Measurements from ENCODE around the gene NPAS1.
"Not testable (repeated sequence)": the region's sequence is repeated elsewhere in the genome, so short reads cannot be mapped to it uniquely, and the experiment has no call there.

The NPAS1 gene

DNA sequence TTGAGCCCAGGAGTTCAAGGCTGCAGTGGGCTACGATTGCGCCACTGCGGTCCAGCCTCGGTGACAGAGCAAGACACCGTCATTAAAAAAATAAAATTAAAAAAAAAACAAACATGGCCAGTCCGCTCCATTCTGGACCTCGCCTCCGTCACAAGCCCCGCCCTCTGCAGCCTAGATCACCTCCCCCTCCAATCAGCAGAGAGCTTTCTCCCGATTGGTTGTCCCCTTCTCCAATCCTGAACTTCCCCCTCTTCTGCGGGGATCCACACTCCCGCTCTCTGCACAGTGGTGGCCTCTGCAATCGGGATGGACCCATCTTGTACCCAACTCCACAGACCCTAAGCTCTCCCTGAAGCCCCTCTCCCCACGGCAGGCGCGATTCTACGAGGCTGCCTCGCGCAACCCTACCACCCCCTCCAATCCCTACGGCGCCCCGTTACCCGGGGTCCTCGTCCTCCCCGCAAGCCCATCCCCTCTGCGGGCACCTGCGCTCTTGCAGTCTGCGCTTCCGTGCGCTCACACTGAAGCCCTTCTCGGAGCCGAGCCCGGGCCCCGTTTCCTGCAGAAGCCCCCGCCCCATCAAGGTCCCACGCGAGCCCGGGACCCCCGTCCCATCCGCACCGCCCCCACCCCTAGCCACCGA lies 28.2 kb downstream of the NPAS1 start:
- DNase-seq (ENCODE audit: low read depth), result peak; percentile 53

DNA sequence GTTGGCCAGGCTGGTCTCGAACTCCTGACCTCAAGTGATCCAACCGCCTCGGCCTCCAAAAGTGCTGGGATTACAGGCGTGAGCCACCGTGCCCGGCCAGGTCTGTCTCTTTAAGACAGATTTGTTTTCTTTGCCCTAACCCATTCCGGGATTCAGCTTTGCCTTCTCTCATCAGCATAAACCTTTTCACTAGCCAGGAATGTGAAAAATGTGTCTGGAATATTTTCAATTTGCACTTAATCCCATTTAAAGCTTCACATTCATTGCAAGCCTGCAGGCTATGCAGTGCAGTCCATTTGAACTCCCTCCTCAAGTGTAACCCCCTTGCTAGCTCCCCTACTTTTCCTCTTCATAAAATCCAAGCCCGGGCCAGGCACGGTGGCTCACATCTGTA lies 29.7 kb downstream of the NPAS1 start:
- DNase-seq (ENCODE audit: low read depth), result peak; percentile 96

DNA sequence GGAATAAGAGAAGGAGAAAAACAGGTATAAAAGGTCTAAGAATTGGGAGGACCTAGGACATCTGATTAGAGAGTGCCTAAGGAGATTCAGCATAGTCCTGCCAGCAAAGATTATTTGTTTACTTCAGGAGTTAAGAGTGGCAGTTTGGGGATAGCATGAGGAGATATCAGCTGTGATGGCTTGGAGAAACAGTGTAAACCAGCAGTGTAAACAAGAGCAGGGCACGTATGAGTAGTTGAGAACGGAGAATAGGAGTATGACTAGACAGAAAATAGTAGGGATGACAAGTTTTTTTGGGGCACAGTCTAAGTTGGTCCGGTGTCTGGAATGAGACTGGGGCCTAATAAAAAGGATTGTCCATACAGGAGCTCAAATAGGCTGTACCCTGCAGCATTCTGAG lies 30.9 kb downstream of the NPAS1 start:
- not testable (repeated sequence) for DNase-seq (ENCODE audit: low read depth)

DNA sequence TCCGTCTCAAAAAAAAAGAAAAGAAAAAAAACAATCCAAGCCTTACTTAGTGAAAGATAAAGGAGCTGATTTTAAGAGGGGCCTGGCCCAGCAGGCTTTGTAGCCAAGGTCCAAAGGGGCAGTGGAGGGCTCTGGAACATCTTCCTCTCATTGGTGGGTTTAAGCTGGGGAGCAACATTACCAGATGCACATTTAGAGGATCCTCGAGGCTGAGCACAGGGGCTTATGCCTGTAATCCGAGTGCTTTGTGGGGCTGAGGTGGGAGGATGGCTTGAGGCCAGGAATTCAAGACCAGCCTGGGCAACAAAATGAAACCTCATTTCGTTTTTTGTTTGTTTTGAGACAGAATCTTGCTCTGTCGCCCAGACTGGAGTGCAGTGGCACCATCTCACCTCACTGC lies 36.8 kb downstream of the NPAS1 start:
- DNase-seq (ENCODE audit: low read depth), result no peak

DNA sequence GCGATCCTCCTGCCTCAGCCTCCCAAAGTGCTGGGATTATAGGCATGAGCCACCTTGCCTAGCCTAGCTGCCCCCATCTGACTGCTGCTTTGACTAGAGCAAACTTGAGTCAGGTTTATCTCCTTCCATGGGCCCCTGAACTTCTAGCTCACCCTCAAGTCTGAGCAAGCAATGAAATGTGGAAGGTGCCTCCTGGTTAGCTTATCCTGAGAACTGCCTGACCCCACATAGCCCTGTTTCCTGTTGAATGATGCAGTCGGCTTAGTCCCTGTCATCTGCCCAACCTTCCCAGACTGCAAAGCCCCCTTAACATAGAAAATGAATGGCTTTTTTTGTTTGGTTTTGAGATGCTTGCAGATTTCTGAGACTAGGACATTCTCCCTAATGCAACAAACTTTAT lies 37.7 kb downstream of the NPAS1 start:
- DNase-seq (ENCODE audit: low read depth), result no peak

DNA sequence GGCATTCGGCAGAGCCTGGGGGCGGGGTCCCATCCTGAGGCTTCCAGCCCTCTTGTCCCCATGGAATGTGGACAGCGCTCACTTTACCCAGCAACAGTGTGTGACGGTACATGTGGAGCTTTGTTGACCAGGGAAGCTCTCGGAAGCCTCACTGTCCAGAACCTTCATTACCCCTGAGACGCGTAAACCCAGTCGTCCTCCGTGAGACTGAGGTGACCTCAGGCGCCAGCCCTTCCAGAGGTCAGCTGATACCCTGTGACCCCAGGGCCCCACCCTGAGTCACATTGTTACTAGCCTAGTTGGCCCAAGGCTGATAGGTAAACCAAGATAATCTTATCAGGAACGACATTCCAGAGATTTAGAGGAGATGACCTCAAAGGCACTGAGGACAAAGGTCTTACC lies 39.0 kb downstream of the NPAS1 start:
- DNase-seq (ENCODE audit: low read depth), result no peak

DNA sequence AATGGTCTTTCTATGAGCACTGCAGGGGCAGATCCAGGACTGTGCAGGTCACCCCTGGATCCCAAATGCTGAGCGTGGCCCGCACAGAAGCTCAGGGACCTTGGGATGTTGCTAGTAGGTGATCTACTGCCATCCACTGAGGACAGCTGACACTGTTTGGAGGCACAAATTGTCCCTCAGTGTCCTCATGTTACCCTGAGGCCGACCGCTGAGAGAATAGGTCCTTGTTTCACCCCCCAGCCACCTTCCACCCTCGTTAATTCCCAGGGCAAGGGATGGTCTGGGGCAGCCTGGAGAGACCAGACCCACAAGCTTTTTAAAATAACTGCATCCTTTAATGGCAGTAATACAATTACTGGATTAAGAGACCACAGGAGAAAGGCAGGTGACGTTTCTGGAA lies 44.2 kb downstream of the NPAS1 start:
- DNase-seq (ENCODE audit: low read depth), result no peak

DNA sequence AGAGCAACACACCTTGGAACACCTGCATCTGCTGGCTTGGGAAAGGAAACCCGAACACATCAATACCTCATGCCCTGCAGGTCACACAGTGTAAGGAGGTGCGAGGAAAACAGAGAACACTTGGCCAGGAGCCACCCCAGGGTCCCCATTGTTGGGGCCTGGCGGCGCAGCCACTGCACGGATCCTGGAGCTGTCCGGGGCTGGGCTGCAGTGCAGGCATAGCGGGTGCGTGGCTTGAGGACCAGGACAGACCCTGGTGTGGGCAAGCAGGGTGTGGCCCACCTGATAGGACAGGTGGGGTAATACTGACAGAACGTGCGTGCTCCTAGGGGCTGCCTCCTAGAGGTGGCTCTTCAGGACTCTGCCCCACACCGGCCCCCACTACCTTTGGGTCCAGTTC lies 45.6 kb downstream of the NPAS1 start:
- DNase-seq (ENCODE audit: low read depth), result no peak

DNA sequence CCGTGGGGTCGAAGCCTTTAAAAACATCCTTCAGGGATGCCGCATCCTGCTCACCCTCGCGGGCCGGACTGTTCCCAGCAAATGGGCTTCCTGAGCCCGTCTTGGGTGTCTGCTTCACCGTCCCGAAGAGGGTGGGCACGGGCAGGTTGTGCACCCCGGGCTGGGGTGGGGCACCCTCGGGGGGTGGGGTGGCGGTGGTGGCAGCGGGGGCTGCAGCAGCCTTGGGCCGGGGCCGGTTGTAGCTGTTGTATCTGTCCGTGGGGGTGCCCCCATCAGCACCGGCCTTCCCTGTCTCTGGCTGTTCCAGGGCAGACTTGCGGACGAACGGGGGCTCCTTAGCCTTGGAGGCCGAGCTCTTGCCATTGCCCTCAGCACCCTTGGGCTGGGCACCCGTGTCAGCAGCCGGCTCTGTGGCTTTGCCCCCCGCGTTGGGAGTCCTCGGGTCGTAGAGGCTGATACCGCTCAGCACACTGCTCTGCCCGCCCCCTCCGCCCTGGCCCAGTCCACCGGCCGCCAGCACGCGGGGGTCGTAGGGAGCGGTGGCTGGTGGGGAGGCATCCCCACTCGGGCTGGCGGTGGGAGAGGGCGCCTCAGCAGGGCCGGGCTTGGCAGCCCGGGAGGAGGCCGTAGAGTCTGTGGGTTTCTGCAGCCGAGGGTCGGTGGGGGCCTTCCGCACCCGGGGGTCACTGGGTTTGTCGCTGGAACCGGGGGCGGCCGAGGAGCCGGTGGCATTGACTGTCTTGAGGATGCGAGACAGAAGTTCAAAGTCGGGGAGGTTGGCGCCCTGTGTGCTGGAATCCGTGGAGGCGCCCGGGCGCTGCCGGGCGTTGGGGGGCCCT lies 47.0 kb downstream of the NPAS1 start:
- DNase-seq (ENCODE audit: low read depth), result no peak

DNA sequence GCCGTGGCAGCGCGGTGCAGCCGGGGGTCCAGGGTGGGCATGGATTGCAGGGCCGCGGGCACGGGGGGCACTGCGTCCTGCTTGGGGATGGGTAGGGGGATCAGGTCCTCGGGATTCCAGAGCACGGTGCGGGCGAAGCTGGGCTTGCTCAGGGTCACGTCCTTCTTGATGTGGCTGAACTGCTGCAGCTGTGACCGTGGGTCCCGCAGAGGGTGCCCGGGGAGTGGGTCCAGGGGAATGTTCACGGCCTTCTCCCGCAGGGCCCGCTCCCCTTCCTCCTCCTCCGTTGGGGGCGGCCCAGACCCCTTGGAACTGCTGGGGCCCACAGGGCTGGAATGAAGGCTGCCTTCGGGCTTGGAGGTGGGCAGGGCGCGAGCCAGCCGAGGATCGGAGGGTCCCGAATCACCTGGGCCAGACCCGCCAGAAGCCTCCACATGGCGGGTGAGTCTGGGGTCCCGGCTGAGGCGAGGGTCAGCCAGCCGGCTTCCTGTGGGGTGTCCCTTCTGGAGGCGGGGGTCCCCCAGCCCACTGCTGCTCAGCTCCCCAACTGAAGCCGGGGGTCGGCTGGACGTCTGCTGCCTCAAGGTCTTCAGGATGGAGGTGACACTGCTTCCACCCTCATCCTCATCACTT lies 47.7 kb downstream of the NPAS1 start:
- no peak for DNase-seq (ENCODE audit: low read depth)

DNA sequence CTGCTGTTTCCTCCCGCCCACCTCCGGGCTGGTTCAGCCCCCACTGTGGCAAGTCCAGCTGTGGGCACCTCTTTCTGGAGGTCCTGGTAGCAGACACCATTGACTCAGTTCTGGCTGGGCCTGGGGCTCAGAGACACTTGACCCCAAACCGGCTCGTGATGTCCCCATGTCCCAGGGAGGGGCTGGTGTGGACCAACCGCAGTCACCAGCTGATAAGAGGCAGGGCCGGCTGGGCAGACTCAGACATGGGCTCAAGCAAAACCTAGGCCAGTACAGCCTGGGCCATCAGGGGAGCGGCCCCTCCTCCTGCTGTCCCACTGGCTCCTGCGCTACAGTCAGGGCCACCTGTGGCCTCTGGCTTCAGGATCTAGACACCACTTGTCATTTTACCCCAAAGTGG lies 48.6 kb downstream of the NPAS1 start:
- DNase-seq (ENCODE audit: low read depth), result no peak

DNA sequence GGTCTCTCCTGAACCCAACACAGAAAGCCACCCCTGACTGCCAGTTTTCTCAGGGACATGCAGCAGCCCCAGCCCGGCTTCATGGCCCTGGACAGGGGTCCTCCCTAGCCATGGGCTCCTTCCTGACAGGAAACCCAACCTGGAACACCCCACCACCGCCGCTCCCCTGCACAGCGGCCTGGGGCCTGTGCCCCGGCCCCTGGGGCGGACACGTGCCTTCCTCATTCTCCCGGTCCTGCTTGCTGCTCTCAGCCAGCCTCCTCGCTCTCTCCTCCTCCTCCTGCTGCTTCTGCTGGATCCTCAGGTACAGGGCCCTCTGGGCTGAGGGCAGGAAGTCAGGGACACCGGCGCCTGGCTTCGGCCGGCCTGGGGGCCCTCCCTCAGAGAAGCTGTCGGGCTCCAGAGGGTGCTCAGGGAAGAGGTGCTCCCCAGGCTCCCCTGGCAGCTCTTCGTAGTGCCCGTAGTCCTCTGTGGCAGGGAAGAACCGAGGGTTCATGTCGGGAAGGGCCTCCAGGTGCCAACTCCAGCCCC lies 49.3 kb downstream of the NPAS1 start:
- no peak for DNase-seq (ENCODE audit: low read depth)

DNA sequence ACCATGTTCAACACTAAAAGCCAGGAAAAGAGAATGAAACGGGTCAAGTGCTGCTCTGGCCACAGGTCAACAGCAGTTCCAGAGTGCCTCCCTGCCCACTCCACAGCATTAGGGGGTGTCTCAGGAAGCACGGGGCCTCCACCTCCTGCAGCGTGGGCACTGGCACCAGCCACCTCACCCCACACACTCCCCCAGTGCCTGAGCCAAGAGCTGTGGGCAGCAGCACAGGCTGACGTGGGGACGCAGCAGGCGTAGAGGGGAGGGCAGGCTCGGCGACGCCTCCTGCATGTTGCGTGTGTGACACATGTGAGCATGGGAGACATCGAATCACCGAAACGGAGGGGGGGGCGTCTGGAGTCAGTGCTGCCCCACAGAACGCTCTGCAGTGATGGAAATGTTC lies 50.2 kb downstream of the NPAS1 start:
- no peak for DNase-seq (ENCODE audit: low read depth)

DNA sequence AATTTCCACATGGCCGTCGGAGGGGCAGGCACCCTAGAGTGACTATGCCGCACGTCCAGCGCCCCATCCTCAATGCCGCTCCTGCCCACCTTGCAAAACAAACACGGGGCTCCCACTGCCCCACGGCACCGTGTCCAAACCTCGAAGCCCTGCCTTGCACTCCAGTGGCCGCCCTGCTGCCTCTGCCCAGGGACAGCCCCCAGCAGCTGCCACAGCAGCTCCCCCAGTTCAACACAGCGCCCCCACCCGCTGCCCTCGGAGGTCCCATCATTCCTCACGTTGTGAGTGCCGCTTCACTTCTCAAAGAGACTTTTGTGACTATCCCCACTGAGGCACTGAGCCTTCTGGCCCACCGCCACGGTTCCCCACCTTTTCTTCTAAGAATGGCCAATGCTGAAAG lies 51.1 kb downstream of the NPAS1 start:
- no peak for DNase-seq (ENCODE audit: low read depth)

DNA sequence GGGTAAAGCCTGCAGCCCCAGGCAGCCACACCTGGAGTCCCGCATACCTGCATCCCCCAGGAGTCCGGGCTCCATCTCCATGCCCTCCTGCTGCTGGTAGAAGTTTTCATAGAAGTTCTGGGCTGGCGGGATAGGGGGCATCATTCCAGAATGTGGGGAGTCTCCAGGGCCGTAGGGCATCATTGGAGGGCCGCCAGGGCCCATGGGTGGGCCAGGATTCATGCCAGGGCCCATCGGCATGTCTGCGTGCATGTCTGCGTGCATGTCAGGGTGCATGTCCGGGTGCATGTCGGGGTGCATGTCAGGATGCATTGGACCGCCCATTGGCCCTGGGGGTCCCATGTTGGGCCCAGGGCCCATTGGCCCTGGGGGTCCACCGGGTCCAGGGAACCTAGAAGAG lies 52.1 kb downstream of the NPAS1 start:
- no peak for DNase-seq (ENCODE audit: low read depth)

DNA sequence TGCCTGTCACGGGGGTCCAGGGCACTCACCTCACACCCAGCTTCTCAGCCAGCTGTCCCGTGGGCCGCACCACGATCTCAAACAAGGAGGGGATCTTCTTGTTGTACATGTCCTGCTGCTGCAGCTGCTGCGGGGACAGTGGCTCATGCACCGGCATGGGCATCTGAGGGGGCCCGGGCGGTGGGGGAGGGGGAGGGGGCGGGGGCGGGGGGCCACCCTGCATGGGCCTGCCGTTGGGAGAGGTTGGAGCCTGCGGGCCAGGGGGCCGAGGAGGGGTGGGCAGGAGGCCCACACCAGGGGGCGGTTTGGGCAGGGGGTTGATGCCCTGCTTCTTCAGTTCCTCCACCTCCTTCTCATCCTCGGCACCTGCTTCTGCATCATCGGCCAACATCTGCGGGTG lies 52.7 kb downstream of the NPAS1 start:
- no peak for DNase-seq (ENCODE audit: low read depth)

DNA sequence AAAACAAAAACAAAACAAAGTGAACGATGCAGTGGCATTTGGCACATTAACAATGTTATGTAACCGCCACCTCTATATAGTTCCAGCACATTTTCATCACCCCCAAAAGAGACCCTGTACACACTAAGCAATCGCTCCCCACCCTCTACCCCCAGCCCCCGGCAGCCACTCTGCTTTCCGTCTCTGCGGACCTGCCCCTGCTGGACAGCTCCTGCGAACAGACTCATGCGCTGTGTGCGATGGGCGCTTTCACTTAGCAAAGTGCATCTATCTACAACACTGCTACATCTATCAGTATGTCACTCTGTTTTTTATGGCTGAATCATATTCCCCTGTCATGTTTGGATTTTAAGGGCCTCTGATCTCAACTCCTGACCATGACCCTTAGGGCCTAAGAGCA lies 53.9 kb downstream of the NPAS1 start:
- DNase-seq (ENCODE audit: low read depth), result no peak

DNA sequence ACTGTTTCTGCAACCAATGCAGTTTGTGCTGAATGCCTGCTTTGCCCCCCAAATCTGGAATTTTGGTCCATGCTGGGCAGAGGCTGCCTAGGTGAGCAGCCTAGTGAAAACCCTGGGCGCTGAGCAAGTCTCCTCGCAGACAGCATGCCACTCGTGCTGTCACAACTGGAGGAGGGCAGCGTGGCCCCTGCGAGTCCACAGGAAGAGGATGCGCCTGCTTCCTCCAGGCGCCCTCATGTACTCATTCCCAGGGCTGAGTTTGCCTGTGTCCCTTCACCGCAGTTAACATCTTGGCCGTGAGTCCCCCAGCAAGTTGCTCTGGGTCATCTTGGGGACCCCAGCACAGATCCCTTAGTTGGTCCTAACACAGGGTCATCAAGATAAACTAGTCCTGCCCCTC lies 55.0 kb downstream of the NPAS1 start:
- no peak for DNase-seq (ENCODE audit: low read depth)

DNA sequence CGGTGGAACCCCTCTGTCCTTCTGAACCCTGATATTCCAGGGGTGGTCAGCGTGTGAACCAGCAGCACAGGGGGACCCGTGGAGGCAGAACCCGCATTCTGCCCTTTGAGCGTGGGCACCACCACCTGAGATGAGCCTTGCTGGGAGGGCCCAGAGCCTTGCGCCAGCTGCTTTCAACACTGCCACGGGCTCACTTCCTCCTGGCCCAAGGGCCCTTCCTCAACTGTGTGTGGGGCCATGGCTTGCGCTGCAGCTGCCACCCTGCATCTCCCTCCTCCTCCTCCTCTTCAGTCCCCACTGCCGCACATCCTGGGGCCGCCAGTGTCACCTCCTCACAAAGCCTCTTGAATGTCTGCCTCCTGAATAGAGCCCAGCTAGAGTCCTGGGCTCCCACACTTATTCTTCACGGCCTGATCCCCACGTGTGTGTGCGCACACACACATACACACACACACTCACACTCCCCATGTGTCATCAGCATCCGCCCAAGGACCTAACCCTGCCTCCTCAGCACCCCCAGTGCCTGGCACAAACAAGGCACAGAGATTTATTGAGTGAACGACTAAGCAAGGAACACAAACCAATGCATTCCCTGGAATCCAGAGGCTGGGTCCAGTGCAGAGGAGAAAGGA lies 55.7 kb downstream of the NPAS1 start:
- no peak for DNase-seq (ENCODE audit: low read depth)

DNA sequence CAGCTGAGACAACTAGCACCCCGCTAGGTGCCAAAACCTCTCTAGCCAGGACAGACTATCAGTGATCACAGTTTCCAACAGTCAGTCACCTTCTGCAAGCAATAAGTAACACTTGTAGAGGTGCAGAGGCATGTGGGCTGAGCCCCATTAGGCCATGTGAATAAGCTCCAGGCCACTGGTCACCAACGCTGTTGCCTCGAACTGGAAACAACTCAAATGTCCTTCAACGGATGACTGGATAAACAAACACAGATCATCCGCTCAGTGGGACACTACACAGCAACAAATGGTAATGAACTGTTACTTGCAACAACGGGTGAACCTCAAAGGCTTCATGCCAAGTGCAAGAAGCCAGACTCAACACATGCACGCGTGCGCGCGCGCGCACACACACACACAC lies 56.3 kb downstream of the NPAS1 start:
- DNase-seq (ENCODE audit: low read depth), result no peak

DNA sequence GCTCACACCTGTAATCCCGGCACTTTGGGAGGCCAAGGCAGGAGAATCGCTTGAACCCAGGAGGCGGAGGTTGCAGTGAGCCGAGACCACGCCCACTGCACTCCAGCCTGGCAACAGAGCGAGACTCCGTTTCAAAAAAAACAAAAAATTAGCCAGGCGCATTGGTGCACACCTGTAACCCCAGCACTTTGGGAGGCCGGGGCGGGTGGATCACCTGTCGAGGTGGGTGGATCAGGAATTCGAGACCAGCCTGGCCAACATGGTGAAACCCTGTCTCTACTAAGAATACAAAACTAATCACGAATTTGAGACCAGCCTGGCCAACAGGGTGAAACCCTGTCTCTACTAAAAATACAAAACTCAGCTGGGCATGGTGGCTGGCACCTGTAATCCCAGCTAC lies 58.7 kb downstream of the NPAS1 start:
- DNase-seq (ENCODE audit: low read depth), result not testable (repeated sequence)

DNA sequence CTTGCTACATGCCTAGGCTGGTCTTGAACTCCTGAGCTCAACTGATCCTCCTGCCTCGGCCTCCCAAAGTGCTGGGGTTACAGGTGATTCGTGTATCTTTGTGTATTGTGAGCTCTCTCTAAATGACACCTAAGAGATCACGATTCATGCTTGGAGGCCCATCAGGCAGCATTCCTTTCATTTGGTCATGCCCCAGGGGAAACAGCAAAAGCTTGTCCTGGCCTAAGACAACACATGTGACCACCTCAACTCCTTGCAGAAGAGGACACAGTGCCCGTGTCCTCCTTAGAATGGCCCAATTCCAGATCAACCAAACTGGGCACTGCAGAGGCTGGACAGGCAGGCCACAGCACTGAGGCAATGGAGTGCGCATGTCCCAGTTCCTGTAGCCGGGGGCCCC lies 61.5 kb downstream of the NPAS1 start:
- DNase-seq (ENCODE audit: low read depth), result no peak

DNA sequence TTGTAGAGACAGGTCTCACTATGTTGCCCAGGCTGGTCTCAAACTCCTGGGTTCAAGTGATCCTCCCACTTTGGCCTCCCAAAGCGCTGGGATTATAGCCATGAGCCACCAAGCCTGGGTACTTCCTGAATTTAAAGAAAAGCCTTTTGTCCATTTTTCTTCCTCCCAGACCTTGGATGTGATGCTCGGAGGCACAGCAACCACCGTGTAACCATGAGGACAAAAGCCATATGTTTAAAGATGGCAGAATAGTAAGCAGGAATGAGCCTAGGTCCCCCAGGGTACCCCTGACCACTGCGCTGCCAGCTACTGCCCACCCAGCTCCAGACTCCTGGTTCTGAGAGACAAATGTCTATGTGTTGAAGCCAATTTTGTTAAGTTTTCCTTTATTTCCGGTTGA lies 62.9 kb downstream of the NPAS1 start:
- DNase-seq (ENCODE audit: low read depth), result no peak
